IPS-NIHi7 (cell line): ENCODE results near the gene PLA2G15.
A peak's percentile ranks its signal among the peaks of the same experiment; 100 is the strongest.

Experiments
- DNase-seq: peaks from one replicate; pipeline ENCODE4 v3.0.0; 2012; ENCODE audit warnings: mixed read lengths; ENCODE audit errors: extremely low spot score

The PLA2G15 gene

GRCh38 chr16:68252383-68252782, 7.2 kb downstream of the PLA2G15 start:
- DNase-seq: no peak

GRCh38 chr16:68253721-68254120, 8.5 kb downstream of the PLA2G15 start:
- no peak for DNase-seq

GRCh38 chr16:68255712-68256111, 10.5 kb downstream of the PLA2G15 start:
- DNase-seq: no peak

GRCh38 chr16:68257251-68257905, 12.2 kb downstream of the PLA2G15 start:
- DNase-seq: no peak

GRCh38 chr16:68257906-68258800, 13.0 kb downstream of the PLA2G15 start:
- no peak for DNase-seq

GRCh38 chr16:68259007-68259825, 14.0 kb downstream of the PLA2G15 start:
- no peak for DNase-seq

- no peak for DNase-seq
Measured at GRCh38 chr16:68263559-68264127, 18.5 kb downstream of the PLA2G15 start.

GRCh38 chr16:68264128-68265077, 19.2 kb downstream of the PLA2G15 start, which contains the start of gene SLC7A6:
SLC7A6 (plus strand) TSS chr16:68264526; CDS start chr16:68274727, 10,201 bp downstream.
- peak; percentile 86 for DNase-seq

GRCh38 chr16:68265078-68265920, 20.1 kb downstream of the PLA2G15 start:
- peak; percentile 53 for DNase-seq

GRCh38 chr16:68267612-68268405, 22.6 kb downstream of the PLA2G15 start:
- no peak for DNase-seq

- DNase-seq: no peak
Measured at GRCh38 chr16:68269793-68270192, 24.6 kb downstream of the PLA2G15 start.

- no peak for DNase-seq
Measured at GRCh38 chr16:68270353-68270752, 25.2 kb downstream of the PLA2G15 start.

- DNase-seq: no peak
Measured at GRCh38 chr16:68272507-68273209, 27.5 kb downstream of the PLA2G15 start.

- no peak for DNase-seq
Measured at GRCh38 chr16:68273459-68273858, 28.3 kb downstream of the PLA2G15 start.

- no peak for DNase-seq
Measured at GRCh38 chr16:68273896-68274295, 28.7 kb downstream of the PLA2G15 start.

- DNase-seq: no peak
Measured at GRCh38 chr16:68274441-68274840, 29.3 kb downstream of the PLA2G15 start.

GRCh38 chr16:68275611-68276191, 30.5 kb downstream of the PLA2G15 start:
- DNase-seq: no peak

GRCh38 chr16:68276223-68276622, 31.1 kb downstream of the PLA2G15 start:
- DNase-seq: no peak
